C4-2B (cell line): Measurements from ENCODE around the gene SAPCD1.

Source experiments
- H3K27ac ChIP-seq: fragments of 450-650 bp; 2 replicates; pipeline ENCODE4 v1.5.1; 2017
- ZFX ChIP-seq: fragments of 450-650 bp; IDR thresholded peaks from 2 replicates; pipeline ENCODE4 v1.6.1; 2017
- TF ChIP-seq, protein P1 (sequence below): fragments of 450-650 bp; conservative IDR thresholded peaks from 2 replicates; pipeline ENCODE4 v1.5.1; 2017; ENCODE audit warnings: mild to moderate bottlenecking

SAPCD1 gene

DNA sequence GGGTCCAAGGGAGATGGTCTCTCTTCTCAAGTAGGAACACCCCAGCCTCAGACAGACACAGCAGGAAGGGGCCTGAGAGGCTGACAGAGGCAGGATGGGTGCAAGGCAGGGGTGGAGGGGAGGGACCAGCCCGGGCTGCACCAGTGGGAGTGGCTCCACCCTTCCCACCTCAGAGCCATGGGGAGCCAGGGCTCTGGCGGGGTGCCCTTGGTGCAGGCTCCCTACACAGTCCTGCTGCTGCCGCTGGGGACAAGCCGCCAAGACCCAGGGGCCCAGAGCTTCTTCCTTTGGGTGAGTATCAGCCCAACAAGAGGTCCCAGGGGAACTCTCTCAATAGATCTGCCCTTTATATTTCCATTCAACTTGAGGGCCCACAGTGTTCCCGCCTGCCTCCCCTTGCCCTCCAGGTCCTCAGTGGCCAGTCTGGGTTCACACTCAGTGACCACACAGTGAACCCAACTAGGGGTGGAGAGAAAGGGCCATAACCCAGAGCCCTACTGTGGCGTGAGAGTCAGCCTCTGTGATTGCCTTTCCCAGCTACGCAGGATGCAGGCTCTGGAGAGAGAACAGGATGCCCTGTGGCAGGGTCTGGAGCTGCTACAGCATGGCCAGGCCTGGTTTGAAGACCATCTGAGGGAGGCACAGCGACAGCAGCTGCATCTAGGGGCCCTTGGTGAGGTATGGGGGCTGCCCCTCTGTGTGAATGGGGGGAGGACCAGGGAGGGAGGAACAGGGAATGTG, 592 bp downstream of the SAPCD1 start:
- TF ChIP-seq, protein P1, sequence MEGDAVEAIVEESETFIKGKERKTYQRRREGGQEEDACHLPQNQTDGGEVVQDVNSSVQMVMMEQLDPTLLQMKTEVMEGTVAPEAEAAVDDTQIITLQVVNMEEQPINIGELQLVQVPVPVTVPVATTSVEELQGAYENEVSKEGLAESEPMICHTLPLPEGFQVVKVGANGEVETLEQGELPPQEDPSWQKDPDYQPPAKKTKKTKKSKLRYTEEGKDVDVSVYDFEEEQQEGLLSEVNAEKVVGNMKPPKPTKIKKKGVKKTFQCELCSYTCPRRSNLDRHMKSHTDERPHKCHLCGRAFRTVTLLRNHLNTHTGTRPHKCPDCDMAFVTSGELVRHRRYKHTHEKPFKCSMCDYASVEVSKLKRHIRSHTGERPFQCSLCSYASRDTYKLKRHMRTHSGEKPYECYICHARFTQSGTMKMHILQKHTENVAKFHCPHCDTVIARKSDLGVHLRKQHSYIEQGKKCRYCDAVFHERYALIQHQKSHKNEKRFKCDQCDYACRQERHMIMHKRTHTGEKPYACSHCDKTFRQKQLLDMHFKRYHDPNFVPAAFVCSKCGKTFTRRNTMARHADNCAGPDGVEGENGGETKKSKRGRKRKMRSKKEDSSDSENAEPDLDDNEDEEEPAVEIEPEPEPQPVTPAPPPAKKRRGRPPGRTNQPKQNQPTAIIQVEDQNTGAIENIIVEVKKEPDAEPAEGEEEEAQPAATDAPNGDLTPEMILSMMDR = no peak
- no peak for TF ChIP-seq ZFX
- H3K27ac ChIP-seq = no peak overlapping the region

DNA sequence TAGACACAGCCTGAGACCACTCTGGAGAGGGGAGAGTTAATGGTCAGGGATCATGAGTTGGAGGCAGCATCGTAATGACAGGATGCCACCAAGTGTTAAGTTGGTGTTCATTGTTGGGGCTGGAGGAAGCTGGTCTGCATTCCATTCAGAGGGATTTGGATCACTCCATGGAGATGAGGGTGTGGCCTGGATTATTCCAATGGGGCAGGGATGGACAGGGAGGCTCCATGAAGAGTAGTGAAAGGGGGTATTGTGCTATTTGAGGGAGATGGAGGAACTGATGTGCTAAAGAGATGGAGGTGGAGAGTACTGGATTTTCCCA, 1.1 kb downstream of the SAPCD1 start:
- TF ChIP-seq, protein P1 = no peak
- TF ChIP-seq ZFX = no peak

DNA sequence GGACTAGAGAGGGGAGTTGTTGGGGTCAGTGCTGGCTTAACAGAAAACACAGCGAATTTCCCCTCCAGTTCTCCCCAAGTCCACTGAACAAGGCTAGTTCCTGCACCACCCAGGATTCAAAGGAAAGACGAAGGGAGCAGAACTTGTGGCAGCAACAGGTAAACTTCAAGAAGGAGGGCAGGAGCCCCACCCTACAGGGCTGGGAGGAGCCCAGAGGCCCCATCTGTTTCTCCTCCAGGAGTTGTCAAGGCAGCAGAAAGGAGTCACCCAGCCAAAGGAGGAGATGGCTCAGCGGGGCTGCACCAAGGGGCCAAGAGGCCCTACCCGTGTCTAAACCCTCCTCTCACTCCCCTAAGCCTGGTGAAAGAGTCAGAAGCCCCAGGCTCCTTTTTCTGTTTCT, 1.7 kb downstream of the SAPCD1 start:
- TF ChIP-seq, protein P1 = no peak

More for the DNA sequence above, 1.1 kb downstream of the SAPCD1 start:
- H3K27ac ChIP-seq = no peak overlapping the region

DNA sequence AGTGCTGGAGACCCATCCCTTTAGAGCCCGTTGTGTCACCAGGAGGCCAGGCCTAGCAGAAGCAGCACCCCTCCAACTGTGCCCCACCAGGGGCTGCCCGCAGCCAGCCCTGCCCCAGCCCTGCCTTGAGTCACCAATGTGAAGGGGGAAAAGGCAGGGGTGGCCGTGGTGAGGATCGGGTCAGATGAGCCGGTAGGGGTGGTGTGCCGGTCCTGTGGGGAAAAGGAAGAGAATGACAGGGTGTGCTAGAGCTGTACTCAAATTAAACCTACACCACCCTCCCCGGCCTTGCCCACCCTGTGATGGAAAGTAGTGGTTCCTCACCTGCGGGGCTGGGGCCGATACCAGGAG, 3.1 kb downstream of the SAPCD1 start:
- TF ChIP-seq, protein P1 = no peak
- no peak for TF ChIP-seq ZFX
- H3K27ac ChIP-seq = no peak overlapping the region

More for the DNA sequence above, 1.7 kb downstream of the SAPCD1 start:
- H3K27ac ChIP-seq = no peak overlapping the region

DNA sequence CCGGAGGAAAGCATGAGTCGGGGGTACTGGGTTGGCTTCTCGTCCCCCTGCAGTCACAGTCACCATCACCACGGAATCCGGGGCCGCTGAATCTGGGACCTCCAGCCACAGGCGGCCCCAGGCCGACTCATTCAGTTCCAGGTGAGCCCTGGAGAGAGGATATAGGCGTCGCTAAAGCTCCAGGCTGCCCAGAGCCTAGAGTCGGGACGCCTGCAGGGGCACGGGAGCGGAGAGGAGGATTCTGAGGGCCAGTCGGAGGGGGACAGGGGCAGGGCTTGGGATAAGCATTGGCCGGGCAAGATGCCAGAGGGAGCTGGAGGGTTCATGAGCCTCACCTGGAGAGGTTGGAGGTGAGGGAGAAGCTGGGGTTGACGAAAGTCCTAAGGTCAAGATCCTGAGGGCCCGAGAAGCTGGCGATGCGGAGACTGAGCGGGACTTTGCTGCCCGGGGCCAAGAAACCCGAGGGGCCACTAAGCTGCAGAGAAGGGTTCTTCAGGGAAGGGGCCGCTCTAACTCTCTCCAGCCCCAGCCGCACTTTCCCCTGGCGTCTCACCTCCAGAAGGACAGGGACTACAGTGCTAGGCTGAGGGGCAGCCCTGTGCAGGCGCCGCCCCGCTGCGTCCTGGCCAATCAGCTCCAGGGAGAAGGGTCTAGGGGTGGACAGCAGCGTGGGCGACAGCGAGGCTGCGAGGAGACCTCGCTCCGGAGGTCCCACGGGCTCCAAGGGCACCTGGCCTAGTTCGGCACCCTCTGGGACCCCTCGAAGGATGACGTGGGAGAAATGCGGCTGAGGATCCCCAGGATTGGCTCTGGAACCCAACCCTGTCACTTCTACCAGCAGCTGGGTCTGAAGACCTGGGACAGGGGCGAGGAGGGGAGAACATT, 3.7 kb downstream of the SAPCD1 start:
- H3K27ac ChIP-seq = no peak overlapping the region
- TF ChIP-seq, protein P1 = no peak
- TF ChIP-seq ZFX = no peak

DNA sequence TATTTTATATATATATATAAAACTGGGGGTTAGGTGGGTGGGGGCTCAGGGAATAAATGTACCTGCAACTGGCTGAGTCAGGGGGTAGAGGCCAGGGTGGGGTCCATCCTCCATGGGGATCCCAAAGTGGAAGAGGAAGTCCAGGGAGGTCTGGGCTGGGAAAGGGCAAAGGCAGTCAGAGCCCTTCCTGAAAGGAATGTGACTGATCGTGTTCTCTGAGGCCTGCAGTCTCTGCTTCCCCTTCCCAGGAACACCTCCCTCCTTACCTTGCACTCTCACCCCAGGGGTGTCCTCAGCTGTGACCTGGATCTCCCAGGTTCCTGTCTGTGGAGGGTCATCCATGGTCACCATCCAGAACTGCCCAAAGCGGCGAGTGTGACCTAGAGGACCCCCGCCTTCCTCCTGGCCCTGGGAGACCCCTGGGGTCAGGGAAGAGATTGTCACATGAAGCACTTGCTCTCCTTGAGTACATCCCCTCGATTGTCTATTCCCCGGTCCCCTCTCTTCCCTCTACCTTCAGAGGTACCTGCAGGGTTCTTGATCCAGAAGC, 4.7 kb downstream of the SAPCD1 start:
- no peak overlapping the region for H3K27ac ChIP-seq
- TF ChIP-seq ZFX = no peak
- TF ChIP-seq, protein P1 = no peak
